Activated CD8-positive, alpha-beta T cell treated with anti-CD3 and anti-CD28 coated beads, Interleukin-2, amount 10 ng/mL, durations not matched to agents 7 days and 5 days (primary cell): ENCODE data around the gene MROH2B. TPM values are rescaled to one million over a fixed set of nuclear protein-coding genes. Genes with fewer than 3 reads are reported as not detected.

Source experiments
- ATAC-seq: fragments of 150-1000 bp; cut with Tn5 transposase; one replicate; pipeline ENCODE4 v1.10.0; 2021; ENCODE audit warnings: moderate library complexity
- CTCF ChIA-PET: fragments of 350-600 bp; sonication (Branson Sonifier 250); formaldehyde crosslinking; loops from one replicate; lab custom pipeline; 2021; ENCODE audit warnings: antibody characterized with exemption; lab: Charles Lee
- POLR2A ChIA-PET: fragments of 350-600 bp; sonication (Branson Sonifier 250); formaldehyde crosslinking; loops from one replicate; lab custom pipeline; 2021; ENCODE audit warnings: antibody characterized with exemption; lab: Charles Lee
- DNase-seq: peaks from one replicate; pipeline ENCODE4 v3.0.0-alpha.2; 2020
- H3K27ac Mint-ChIP-seq: one replicate; pipeline ENCODE4 v1.8.0; 2021; ENCODE audit warnings: mild to moderate bottlenecking, mixed read lengths
- H3K27me3 Mint-ChIP-seq: one replicate; pipeline ENCODE4 v1.8.0; 2021; ENCODE audit warnings: low read depth, mixed read lengths
- H3K36me3 Mint-ChIP-seq: one replicate; pipeline ENCODE4 v1.8.0; 2021; ENCODE audit warnings: low read depth, mixed read lengths
- H3K4me1 Mint-ChIP-seq: one replicate; pipeline ENCODE4 v1.8.0; 2021; ENCODE audit warnings: low read depth, mixed read lengths
- H3K4me3 Mint-ChIP-seq: one replicate; pipeline ENCODE4 v1.8.0; 2021; ENCODE audit warnings: mild to moderate bottlenecking, mixed read lengths
- H3K9me3 Mint-ChIP-seq: one replicate; pipeline ENCODE4 v1.8.0; 2022; ENCODE audit warnings: mixed read lengths; ENCODE audit not compliant: insufficient read depth
- total RNA-seq, 2 experiments: library from RNA; stranded (reverse); gene quantifications; one replicate each; pipeline ENCODE4 v1.2.3, GENCODE V29; 2021

MROH2B gene
- not detected for total RNA-seq

GRCh38 chr5:41071242-41071641 is at the start of gene MROH2B:
MROH2B (minus strand) TSS chr5:41071342; CDS start chr5:41070852, 490 bp downstream.
- H3K9me3 Mint-ChIP-seq = no peaks in the 10 kb centered on the region
- DNase-seq (no peak), ATAC-seq (no peak)
- no peaks in the 10 kb centered on the region for H3K4me1 Mint-ChIP-seq
- H3K27ac Mint-ChIP-seq = no peak within 1 kb of the TSS
- no peak within 1 kb of the TSS for H3K4me3 Mint-ChIP-seq
- H3K36me3 Mint-ChIP-seq = no peaks in the 10 kb centered on the region
- ChIA-PET CTCF (no interaction called here), POLR2A (no interaction called here)
- H3K27me3 Mint-ChIP-seq = no peaks in the 10 kb centered on the region

DNA sequence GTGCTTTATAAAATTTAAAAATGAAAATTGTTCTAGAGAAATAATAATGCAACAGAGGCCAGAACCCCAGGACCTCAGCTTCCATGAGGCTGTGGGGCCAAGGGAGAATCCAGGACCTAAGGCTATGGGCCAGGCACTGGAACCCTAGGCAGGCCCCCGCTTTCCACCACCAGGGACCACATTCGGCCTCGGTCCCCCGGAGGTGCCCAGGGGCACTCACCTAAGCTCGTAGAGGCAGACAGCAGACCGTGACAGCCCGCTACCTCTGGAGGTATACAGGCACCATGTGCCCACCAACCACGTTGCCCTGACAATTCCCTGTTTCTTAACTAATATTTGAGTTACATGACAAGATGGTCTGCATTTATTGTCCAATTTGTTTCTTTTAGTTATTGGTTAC is 49.5 kb upstream of the MROH2B start:
- Mint-ChIP-seq H3K4me1 (no peaks in the 10 kb centered on the region), H3K9me3 (no peaks in the 10 kb centered on the region), H3K27me3 (no peaks in the 10 kb centered on the region), H3K4me3 (no peak overlapping the region), H3K27ac (no peak overlapping the region), H3K36me3 (no peaks in the 10 kb centered on the region)
- no peak for DNase-seq
- POLR2A ChIA-PET = no interaction called here
- CTCF ChIA-PET = no interaction called here
- no peak for ATAC-seq

- CTCF ChIA-PET = interaction anchor here (0.6 kb wide), 1 partner anchor 213 kb away, joined by 3 read pairs; no protein-coding TSS in a partner anchor
- Mint-ChIP-seq H3K9me3 (no peaks in the 10 kb centered on the region), H3K27ac (no peak overlapping the region), H3K4me3 (no peak overlapping the region), H3K36me3 (no peaks in the 10 kb centered on the region), H3K27me3 (no peaks in the 10 kb centered on the region), H3K4me1 (no peaks in the 10 kb centered on the region)
- no peak for DNase-seq
- POLR2A ChIA-PET = no interaction called here
- no peak for ATAC-seq
These were observed 47.0 kb upstream of the MROH2B start for GRCh38 chr5:41118177-41118576.

DNA sequence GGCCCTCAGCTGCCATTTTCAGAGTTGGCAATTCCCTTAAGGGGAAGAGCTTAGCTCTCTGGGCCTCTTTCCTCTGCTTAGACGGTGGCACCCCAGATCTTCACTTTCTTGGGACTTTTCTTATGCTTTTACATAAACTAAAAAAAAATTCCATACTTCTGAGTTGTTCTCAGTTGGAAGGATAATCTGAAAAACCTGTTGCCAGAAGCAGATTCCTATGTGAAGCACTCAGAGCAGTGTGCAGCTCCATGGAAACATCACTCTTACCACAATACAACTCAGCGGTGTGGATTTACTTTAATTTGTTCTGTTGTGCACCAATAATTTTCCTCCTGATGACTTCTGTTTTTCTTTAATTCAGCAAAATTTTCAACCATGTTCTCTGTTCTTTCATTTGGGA is 44.1 kb upstream of the MROH2B start:
- H3K27ac Mint-ChIP-seq = no peak overlapping the region
- no peaks in the 10 kb centered on the region for H3K36me3 Mint-ChIP-seq
- H3K4me3 Mint-ChIP-seq = no peak overlapping the region
- DNase-seq (no peak), ATAC-seq (no peak)
- ChIA-PET CTCF (no interaction called here), POLR2A (no interaction called here)
- H3K4me1 Mint-ChIP-seq = no peaks in the 10 kb centered on the region
- H3K9me3 Mint-ChIP-seq = no peaks in the 10 kb centered on the region
- no peaks in the 10 kb centered on the region for H3K27me3 Mint-ChIP-seq

DNA sequence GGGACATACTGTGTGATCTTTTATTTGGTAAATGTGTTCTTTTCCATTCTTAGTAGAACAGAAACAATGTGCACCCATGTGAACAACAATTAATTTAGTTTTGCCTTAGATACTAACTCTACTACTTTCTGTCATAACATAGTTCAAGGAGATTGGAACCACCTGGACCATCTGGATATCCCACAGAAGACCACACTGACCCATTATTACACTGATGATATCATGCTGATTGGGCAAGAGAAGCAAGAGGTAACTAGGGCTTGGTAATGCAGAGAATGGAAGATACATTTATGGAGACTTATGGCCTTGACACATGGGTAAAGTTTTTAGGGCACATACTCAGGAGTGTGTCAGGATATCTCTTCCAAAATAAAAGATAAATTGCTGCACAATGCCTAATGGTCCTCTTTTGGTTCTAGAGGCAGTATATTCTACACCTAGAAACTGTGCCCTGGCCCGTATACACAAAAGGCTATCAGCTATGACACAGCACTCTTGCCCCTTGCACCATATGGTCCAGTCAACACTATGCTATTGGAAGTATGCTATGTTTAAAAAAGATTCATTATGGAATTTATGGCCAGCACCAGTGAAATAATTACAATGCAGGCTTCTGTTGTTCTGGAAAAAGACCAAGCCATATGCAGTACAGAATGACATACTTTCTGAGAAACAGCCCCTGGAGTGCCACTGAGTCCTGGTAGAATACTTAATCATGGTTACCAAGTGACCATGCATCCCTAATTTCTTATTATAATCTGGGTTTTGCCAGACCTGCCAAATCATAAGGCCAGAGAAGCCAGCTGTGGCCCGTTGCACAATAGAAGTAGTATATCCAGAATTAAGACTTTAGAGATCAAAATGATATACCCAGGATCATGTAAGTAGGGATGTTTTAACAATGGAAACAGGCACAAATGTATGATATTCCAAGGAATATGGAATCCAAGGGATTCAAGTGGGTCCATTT is 41.6 kb upstream of the MROH2B start:
- ChIA-PET CTCF (no interaction called here), POLR2A (no interaction called here)
- Mint-ChIP-seq H3K27ac (no peak overlapping the region), H3K27me3 (no peaks in the 10 kb centered on the region), H3K4me3 (no peak overlapping the region), H3K36me3 (no peaks in the 10 kb centered on the region), H3K4me1 (no peaks in the 10 kb centered on the region), H3K9me3 (no peaks in the 10 kb centered on the region)
- DNase-seq (no peak), ATAC-seq (no peak)

DNA sequence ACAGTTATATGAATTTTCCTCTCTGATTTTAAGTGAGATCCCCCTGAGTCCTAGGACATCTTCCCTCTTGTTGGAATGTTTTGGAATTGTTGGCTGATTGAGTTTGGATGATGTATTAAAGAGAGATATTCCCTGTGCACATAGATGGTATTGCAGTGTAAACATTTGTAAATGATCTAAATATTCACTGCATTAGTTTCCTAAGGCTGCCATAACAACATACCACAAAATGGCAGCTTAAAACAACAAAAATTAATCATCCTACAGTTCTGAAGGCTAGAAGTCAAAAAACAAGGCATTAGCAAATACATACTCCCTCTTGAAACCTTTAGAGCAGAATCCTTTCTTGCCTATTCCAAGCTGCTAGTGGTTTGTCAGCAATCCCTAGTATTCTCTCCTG is 38.0 kb upstream of the MROH2B start:
- Mint-ChIP-seq H3K27ac (no peak overlapping the region), H3K27me3 (no peaks in the 10 kb centered on the region), H3K9me3 (no peaks in the 10 kb centered on the region), H3K36me3 (no peaks in the 10 kb centered on the region), H3K4me1 (no peaks in the 10 kb centered on the region), H3K4me3 (no peak overlapping the region)
- ChIA-PET CTCF (no interaction called here), POLR2A (no interaction called here)
- DNase-seq = no peak
- no peak for ATAC-seq

GRCh38 chr5:41102341-41102740 is 31.2 kb upstream of the MROH2B start:
- no peaks in the 10 kb centered on the region for H3K36me3 Mint-ChIP-seq
- no peak overlapping the region for H3K27ac Mint-ChIP-seq
- ChIA-PET POLR2A (no interaction called here), CTCF (no interaction called here)
- H3K9me3 Mint-ChIP-seq = no peaks in the 10 kb centered on the region
- no peak overlapping the region for H3K4me3 Mint-ChIP-seq
- H3K27me3 Mint-ChIP-seq = no peaks in the 10 kb centered on the region
- no peak for DNase-seq
- H3K4me1 Mint-ChIP-seq = no peaks in the 10 kb centered on the region
- no peak for ATAC-seq

DNA sequence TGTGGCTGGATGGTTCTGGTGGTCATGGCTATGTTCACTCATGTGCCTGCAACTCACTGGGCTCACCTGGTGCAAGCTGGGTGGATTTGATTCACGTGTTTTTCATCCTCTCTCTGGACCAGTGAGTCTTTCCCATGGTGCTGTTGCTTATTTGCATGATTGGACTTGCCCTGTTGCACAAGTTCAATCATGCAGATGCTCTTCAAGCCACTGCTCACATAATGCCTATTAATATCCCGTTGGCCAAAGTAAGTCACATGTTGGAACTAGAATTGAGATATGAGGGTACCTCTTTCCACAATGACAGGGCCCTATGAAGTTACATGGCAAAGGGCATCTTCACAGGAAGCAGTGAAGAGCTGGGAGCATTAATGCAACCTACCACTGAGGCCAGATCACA is 26.5 kb upstream of the MROH2B start:
- no peak overlapping the region for H3K27ac Mint-ChIP-seq
- ChIA-PET POLR2A (no interaction called here), CTCF (no interaction called here)
- ATAC-seq (no peak), DNase-seq (no peak)
- no peaks in the 10 kb centered on the region for H3K36me3 Mint-ChIP-seq
- no peaks in the 10 kb centered on the region for H3K9me3 Mint-ChIP-seq
- H3K27me3 Mint-ChIP-seq = no peaks in the 10 kb centered on the region
- no peaks in the 10 kb centered on the region for H3K4me1 Mint-ChIP-seq
- no peak overlapping the region for H3K4me3 Mint-ChIP-seq

DNA sequence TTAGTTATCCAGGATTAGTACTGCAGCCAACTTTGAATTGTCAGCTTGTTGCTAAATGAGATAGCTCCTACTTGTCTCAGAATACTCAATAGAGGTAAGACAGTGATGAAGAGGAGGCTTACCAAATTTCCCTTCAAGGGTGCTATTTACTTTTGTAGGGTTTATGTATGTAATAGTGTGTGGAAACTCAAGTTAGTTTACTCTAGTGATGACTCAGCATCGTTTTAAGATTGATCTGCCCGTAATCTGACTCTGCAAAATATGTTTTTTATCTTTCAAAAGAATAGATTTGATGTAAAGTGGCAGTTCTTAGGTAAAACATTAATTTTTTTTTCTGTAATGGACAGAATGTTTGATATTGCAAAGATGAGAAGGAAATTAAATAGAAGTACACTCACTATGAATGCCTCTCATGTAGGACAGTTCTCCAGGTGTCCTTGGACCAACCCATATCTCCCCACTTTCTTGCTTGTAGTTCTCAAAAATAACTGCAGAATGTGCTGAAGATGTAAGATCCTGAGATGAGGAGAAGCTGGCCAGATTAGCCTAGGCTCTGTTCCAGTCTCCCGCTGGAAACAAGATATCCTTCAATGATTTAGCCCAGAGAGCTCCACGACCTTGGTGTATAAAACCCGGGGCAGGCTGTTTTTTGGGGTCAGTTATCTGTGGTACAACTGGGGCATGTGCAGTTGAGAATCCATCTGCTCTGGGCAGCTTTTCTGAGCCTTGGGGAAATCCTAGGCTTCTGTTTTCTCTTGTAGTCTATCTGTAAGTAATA is 24.4 kb upstream of the MROH2B start:
- ATAC-seq (no peak), DNase-seq (no peak)
- Mint-ChIP-seq H3K9me3 (no peaks in the 10 kb centered on the region), H3K27ac (no peak overlapping the region), H3K27me3 (no peaks in the 10 kb centered on the region), H3K4me3 (no peak overlapping the region), H3K4me1 (no peaks in the 10 kb centered on the region), H3K36me3 (no peaks in the 10 kb centered on the region)
- POLR2A ChIA-PET = no interaction called here
- CTCF ChIA-PET = no interaction called here

GRCh38 chr5:41094871-41095270 is 23.7 kb upstream of the MROH2B start:
- CTCF ChIA-PET = no interaction called here
- Mint-ChIP-seq H3K4me1 (no peaks in the 10 kb centered on the region), H3K27ac (no peak overlapping the region), H3K36me3 (no peaks in the 10 kb centered on the region), H3K9me3 (no peaks in the 10 kb centered on the region), H3K27me3 (no peaks in the 10 kb centered on the region), H3K4me3 (no peak overlapping the region)
- POLR2A ChIA-PET = no interaction called here
- no peak for DNase-seq
- no peak for ATAC-seq

GRCh38 chr5:41093803-41094202 is 22.7 kb upstream of the MROH2B start:
- Mint-ChIP-seq H3K4me3 (no peak overlapping the region), H3K9me3 (no peaks in the 10 kb centered on the region), H3K27me3 (no peaks in the 10 kb centered on the region), H3K27ac (no peak overlapping the region), H3K36me3 (no peaks in the 10 kb centered on the region), H3K4me1 (no peaks in the 10 kb centered on the region)
- ChIA-PET POLR2A (no interaction called here), CTCF (no interaction called here)
- no peak for ATAC-seq
- no peak for DNase-seq

- no peaks in the 10 kb centered on the region for H3K9me3 Mint-ChIP-seq
- ChIA-PET POLR2A (no interaction called here), CTCF (no interaction called here)
- no peaks in the 10 kb centered on the region for H3K36me3 Mint-ChIP-seq
- no peak overlapping the region for H3K27ac Mint-ChIP-seq
- H3K27me3 Mint-ChIP-seq = no peaks in the 10 kb centered on the region
- H3K4me3 Mint-ChIP-seq = no peak overlapping the region
- no peaks in the 10 kb centered on the region for H3K4me1 Mint-ChIP-seq
- DNase-seq (no peak), ATAC-seq (no peak)
These were observed 16.3 kb upstream of the MROH2B start for GRCh38 chr5:41087461-41087860.
